KOPT-K1 (cell line): ENCODE measurements around the gene FAM133A.

Experiments
- H3K27ac ChIP-seq: fragments of 200-600 bp; sonication (generic); 2 replicates; pipeline ENCODE4 v1.5.1; 2016; ENCODE audit warnings: antibody characterized with exemption, mild to moderate bottlenecking, low read depth, low read length; ENCODE audit not compliant: poor library complexity, severe bottlenecking
- H3K36me3 ChIP-seq: fragments of 200-600 bp; sonication (generic); 2 replicates; pipeline ENCODE4 v1.5.1; 2017; ENCODE audit warnings: antibody characterized with exemption, mild to moderate bottlenecking, low read length, moderate library complexity; ENCODE audit not compliant: insufficient read depth
- H3K9me3 ChIP-seq: fragments of 200-600 bp; sonication (generic); 2 replicates; pipeline ENCODE4 v1.5.1; 2017; ENCODE audit warnings: antibody characterized with exemption, low read length, mild to moderate bottlenecking; ENCODE audit not compliant: insufficient read depth, poor library complexity, severe bottlenecking

The FAM133A gene

DNA sequence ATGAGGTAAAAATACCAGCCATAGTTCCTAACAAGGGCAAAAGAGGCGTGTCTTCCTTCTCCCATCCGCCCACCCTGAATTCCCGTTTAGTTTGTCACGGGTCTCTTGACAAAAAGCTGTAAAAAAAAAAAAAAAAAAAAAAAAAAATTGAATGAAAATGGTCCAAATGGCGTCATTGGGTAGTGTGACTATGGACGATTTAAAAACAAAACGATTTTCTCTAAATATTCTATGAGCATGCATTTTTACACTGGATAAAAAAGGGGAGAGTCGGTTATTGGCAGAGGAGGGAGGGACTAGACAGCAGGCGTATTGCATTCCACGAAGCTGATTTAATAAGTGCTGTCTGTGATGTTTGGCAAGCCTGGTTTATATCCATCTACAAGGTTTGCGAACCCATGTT lies at the start of gene FAM133A:
FAM133A (plus strand) TSS at position 338 of the 403 bp plus-strand sequence. CDS start 35,214 bp downstream, outside the sequence.
- Histone ChIP-seq H3K27ac (no peak within 1 kb of the TSS), H3K9me3 (no peaks in the 10 kb centered on the region), H3K36me3 (no peaks in the 10 kb centered on the region)

DNA sequence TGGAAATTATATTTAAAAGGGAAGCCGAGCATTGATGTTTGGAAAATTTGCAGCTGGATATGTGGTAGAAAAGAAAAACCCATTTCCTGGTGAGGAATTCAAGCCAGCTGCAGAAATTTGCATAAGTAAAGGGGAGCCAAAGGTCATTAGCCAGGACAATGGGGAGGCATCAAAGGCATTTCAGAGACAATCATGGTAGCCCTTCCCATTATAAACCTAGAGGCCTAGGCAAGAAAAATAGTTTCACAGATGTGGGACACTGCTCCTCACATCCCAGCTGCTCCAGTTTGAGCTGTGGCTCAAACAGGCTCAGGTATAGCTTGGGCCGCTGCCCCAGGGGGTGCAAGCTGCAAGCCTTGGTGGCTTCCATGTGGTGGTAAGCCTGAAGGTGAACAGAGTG lies 36.4 kb upstream of the FAM133A start:
- H3K9me3 ChIP-seq: no peaks in the 10 kb centered on the region
- H3K27ac ChIP-seq: no peak overlapping the region
- H3K36me3 ChIP-seq: no peaks in the 10 kb centered on the region

DNA sequence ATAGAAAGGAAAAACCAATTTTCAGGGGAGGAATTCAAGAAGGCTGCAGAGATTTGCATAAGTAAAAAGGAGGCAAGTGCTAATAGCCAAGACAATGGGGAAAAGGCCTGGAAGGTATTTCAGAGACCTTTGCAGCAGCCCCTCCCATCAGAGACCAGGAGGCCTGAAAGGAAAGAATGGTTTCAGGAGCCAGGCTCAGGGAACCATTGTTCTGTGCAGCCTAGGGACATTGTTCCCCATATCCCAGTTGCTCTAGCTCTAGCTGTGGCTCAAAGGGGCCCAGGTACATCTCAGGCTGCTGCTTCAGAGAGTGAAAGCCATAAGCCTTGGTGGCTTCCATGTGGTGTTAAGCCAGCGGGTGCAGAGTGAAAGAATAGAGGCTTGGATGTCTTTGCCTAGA lies 24.6 kb upstream of the FAM133A start:
- H3K9me3 ChIP-seq: no peaks in the 10 kb centered on the region
- H3K36me3 ChIP-seq: no peaks in the 10 kb centered on the region
- no peak overlapping the region for H3K27ac ChIP-seq

DNA sequence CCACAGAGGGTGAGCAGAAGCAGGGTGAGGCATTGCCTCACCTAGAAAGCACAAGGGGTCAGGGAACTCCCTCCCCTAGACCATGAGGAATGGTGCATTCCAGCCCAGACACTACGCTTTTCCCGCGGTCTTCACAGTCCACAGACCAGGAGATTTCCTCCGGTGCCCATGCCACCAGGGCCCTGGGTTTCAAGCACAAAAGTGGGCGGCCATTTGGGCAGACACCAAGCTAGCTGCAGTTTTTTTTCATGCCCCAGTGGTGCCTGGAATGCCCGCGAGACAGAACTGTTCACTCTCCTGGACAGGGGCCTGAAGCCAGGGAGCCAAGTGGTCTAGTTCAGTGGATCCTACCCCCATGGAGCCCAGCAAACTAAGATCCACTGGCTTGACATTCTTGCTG lies 13.4 kb upstream of the FAM133A start:
- Histone ChIP-seq H3K36me3 (no peaks in the 10 kb centered on the region), H3K27ac (no peak overlapping the region), H3K9me3 (no peaks in the 10 kb centered on the region)

DNA sequence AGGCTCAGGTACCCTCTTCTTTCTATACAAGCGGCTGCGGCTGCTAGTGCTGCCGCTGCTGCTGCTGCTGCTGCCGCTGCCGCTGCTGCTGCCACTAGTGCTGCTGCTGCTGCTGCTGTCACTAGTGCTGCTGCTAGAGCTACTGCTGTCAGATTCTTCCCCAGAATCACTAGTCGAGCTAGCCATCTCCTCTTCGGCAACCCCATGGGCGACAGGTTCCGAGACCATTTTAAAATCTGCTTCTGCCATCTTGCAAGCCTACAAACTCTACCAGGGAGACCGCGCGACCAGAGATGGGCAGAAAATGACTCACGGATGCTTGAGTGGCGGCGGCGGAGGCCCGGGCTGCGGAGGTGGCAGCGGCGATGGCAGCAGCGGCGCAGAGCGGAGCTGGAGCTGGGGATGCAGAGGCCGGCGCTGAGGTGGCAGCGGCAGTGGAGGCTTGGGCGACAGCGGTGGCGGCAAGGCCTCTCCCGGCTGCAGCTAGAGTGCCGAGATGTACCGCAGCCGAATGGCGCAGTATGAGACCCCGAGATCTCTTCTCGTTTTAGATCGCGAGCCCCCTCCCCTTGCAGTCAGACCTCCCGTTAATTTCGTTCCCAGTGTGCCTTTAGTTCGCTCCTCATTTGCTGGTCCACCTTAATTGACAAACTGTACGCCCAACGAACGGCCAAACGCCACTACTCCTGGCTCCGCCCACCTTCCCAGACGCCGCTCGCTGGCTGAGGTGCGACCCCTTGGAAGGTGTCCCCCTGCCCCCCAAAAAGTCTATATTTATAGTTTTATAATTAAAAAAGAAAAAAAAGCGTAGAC lies 744 bp upstream of the FAM133A start, which contains the start of gene NAP1L3:
NAP1L3 (minus strand) TSS at position 523 of the 813 bp plus-strand sequence; CDS start at position 249, 274 bp downstream.
- Histone ChIP-seq H3K27ac (no peak within 1 kb of the TSS), H3K36me3 (no peaks in the 10 kb centered on the region), H3K9me3 (no peaks in the 10 kb centered on the region)

DNA sequence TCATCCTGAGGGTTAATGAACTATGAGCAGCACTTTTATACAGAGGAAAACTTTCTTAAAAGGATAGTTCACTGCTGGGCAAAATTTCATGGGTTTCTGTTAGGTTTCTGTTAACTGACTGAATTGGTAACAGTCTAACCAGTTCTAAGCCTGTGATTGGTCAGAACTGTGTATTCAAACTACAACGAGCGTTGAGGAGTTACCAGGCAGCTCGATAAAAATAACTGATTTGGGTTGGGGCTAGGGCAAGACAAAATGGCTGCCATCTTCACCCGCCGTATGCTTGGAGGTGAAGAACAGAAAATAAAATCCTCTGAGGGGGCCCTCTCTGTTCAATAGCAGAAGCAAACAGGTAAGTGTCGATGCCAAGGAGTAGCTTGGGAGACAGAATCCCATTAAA lies 22.0 kb downstream of the FAM133A start:
- Histone ChIP-seq H3K27ac (no peak overlapping the region), H3K9me3 (no peaks in the 10 kb centered on the region), H3K36me3 (no peaks in the 10 kb centered on the region)

DNA sequence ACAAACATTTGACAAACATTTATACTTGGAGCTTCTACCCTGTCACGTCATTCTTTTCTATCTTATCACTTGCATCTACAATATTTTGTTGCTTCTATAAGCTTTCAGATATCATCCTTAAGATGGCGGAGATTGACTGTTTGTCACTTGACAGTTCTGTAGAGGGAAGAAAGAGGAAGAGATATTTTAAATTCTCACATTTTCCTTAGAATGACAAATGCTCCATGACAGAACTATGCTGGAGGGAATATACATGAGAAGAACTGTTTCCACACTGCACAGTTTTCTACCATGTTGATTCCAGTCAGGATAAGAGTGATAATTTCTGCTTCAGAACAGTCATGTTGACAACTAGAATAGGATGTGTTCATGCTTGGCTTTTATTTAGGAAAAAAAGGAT lies 29.7 kb downstream of the FAM133A start:
- Histone ChIP-seq H3K36me3 (no peaks in the 10 kb centered on the region), H3K27ac (no peak overlapping the region), H3K9me3 (no peaks in the 10 kb centered on the region)

DNA sequence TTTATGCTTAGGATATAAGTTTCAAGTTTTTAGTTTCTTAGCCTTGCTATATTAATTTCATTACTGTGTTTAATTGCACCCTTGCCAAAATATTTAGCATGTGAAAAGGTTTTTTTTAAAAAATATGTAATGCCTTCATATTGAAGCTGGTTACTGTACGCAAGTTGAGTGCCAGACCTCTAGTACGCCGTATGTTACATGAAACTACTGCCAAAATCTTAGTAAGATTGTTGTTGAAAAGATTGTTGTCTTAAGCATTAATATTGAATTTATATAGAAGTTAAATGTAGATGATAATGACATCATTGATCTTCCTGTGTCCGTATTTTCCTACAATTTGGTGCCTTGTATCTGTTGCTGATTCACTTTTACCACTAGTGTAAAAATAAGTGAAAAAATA lies 37.1 kb downstream of the FAM133A start:
- Histone ChIP-seq H3K27ac (no peak overlapping the region), H3K36me3 (no peaks in the 10 kb centered on the region), H3K9me3 (no peaks in the 10 kb centered on the region)

DNA sequence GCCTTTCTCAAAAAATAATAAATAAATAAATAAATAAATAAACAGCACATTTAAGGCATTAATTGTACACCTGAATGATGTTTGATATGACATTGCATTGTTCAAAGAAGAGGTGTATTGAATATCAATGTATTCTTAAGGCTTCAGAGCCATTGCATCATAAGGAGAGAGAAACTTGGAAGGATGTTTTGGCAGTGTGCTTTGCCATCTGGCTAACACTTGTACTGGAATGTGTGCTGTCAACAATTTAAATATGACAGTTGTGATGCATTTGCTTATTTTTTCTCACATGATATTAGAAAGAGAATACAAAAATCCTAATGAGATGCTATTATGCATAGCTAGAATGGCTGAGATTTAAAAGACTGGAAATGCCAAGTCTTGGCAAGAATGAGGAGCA lies 67.8 kb downstream of the FAM133A start:
- Histone ChIP-seq H3K27ac (no peak overlapping the region), H3K36me3 (no peaks in the 10 kb centered on the region), H3K9me3 (no peaks in the 10 kb centered on the region)

DNA sequence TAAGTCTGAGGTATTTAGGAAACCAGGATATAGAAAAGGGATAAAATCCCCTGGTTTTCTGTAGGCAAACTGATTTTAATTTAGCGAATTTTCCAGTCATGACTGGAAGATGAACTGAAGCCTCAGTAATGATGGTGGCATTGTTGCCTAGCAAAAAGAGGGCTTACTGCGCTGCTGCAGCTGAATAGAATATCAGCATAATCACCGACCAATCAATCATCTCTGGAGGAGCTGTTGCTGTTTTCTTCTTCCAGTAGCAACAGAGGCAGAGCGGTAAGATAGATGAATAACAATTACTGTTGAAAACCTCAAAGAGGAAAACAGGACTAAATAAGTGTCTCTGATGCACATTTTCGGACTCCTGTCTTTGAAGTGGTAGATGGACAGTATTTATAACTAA lies 86.2 kb downstream of the FAM133A start:
- no peaks in the 10 kb centered on the region for H3K36me3 ChIP-seq
- no peak overlapping the region for H3K27ac ChIP-seq

More for the DNA sequence above, 86.2 kb downstream of the FAM133A start:
- no peaks in the 10 kb centered on the region for H3K9me3 ChIP-seq
